ENCODE results near the gene ADGRF3.

DNA sequence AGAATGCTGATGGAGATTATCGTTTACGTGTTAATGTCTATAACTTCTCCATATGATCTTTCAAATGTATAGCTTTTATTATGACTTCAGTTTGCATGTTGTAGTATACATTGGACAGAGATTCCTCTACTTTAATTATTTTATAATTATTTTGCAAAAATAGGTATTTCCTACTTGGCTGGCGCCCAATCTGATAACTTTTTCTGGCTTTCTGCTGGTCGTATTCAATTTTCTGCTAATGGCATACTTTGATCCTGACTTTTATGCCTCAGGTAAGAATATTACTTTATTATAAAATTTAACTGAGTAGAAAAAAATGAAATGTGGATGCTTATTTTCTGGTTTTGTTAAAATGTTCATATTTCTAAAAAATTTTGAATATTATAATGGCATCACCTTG lies 18.1 kb upstream of the ADGRF3 start:
- TF ChIP-seq POLR2AphosphoS5 (IDR thresholded peaks at IDR 0.05; ENCODE audit: low read depth, low read length) (no peak), POLR2A (IDR thresholded peaks at IDR 0.05; ENCODE audit: low read depth, low read length) (no peak), TAF1 (IDR thresholded peaks at IDR 0.05; ENCODE audit: borderline replicate concordance, low read depth, low read length) (no peak)

Data from GM12892 (cell line).